ENCODE results near the gene NME7. TPM values are rescaled to one million over a fixed set of nuclear protein-coding genes. Genes with fewer than 3 reads are reported as not detected.
A peak's percentile ranks its signal among the peaks of the same experiment; 100 is the strongest.

Gene NME7
- total RNA-seq, 4 donors from 2014 or later = 14.1 to 42.6 (median 25.0) TPM

DNA sequence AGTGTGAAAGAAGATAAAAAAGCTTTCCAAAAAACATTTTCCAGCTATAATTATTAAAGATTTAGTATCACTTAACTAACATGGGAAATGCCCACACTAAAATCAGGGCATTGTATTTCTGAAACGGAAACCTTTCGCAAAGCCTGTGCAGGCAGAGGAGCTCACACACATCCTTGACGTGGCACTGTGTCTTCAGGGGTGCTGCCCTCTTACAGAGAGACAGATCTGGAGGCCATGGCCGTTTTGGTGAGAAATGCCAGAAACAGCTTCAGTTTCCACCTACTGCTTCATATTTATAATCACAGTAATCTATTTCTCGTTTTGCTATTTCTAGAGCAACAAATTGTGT lies 234.4 kb downstream of the NME7 start:
- intact Hi-C loops (cut with DNase I; ENCODE audit: low total_unique reads) = no loop called here
- no peaks in the 10 kb centered on the region for H3K36me3 ChIP-seq
- TF ChIP-seq, protein P1, sequence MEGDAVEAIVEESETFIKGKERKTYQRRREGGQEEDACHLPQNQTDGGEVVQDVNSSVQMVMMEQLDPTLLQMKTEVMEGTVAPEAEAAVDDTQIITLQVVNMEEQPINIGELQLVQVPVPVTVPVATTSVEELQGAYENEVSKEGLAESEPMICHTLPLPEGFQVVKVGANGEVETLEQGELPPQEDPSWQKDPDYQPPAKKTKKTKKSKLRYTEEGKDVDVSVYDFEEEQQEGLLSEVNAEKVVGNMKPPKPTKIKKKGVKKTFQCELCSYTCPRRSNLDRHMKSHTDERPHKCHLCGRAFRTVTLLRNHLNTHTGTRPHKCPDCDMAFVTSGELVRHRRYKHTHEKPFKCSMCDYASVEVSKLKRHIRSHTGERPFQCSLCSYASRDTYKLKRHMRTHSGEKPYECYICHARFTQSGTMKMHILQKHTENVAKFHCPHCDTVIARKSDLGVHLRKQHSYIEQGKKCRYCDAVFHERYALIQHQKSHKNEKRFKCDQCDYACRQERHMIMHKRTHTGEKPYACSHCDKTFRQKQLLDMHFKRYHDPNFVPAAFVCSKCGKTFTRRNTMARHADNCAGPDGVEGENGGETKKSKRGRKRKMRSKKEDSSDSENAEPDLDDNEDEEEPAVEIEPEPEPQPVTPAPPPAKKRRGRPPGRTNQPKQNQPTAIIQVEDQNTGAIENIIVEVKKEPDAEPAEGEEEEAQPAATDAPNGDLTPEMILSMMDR (IDR thresholded peaks at IDR 0.05) = no peak
- no peak for TF ChIP-seq POLR2A (IDR thresholded peaks at IDR 0.05)
- no peaks in the 10 kb centered on the region for H3K9me3 ChIP-seq
- H3K4me3 ChIP-seq = no peak overlapping the region
- H3K4me1 ChIP-seq = no peaks in the 10 kb centered on the region
- no peaks in the 10 kb centered on the region for H3K27me3 ChIP-seq
- DNase-seq = no peak
- H3K27ac ChIP-seq = peak overlapping the region in 1 of 2 donors; percentile 5

DNA sequence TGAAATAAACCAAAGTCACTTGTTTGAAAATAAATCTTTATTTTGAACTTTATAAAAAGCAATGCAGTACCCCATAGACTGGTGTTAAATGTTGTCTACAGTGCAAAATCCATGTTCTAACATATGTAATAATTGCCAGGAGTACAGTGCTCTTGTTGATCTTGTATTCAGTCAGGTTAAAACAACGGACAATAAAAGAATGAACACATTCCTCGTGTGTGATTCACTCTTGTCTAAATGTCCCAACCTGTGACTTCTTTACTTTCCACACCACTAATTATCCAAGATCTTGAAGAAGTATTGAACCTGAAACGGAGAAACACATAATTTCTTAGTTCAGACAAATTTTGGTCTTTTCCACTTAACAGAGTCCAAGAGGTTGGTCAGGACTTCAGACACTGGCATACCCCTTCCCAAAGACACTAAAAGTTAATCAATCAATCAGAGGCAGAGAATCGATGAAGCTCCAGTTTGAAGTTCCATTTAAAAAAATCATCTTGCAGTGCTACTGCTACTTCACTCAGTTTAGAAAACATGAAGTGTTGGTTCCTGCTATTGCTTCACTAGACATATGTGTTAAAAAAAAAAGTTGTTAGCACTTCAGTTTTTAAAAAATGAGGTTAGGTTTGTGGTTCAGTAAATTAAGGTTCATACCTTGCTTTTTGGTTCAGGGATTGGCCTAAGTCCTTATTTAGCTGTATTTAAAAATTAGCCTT lies 234.9 kb downstream of the NME7 start:
- Histone ChIP-seq H3K4me3 (no peak overlapping the region), H3K36me3 (no peaks in the 10 kb centered on the region), H3K4me1 (no peaks in the 10 kb centered on the region), H3K9me3 (no peaks in the 10 kb centered on the region), H3K27me3 (no peaks in the 10 kb centered on the region), H3K27ac (peak overlapping the region in 1 of 2 donors; percentile 5)
- TF ChIP-seq, protein P1 (IDR thresholded peaks at IDR 0.05) = no peak
- TF ChIP-seq POLR2A (IDR thresholded peaks at IDR 0.05) = no peak
- intact Hi-C loops (cut with DNase I; ENCODE audit: low total_unique reads) = no loop called here
- DNase-seq = no peak

DNA sequence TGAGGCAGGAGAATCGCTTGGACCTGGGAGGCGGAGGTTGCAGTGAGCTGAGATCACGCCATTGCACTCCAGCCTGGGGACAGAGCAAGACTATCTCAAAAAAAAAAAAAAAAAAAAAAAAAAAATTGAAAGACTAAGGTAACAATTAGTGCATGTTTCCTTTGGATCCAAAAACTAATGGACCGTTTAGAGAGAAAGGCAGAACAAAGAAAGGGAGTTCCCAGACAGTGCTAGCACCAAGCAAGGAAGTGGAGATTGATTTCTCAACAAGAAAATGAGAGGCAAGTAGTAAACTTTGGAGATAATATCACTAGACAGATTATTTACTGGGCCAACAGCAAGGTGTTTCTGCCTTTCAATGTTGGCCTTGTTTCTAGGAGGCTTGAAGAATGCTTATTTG lies 236.9 kb downstream of the NME7 start:
- Histone ChIP-seq H3K27ac (no peak overlapping the region), H3K4me1 (no peaks in the 10 kb centered on the region), H3K4me3 (no peak overlapping the region), H3K9me3 (no peaks in the 10 kb centered on the region), H3K36me3 (no peaks in the 10 kb centered on the region), H3K27me3 (no peaks in the 10 kb centered on the region)
- no peak for TF ChIP-seq POLR2A (IDR thresholded peaks at IDR 0.05)
- TF ChIP-seq, protein P1 (IDR thresholded peaks at IDR 0.05) = no peak
- intact Hi-C loops (cut with DNase I; ENCODE audit: low total_unique reads) = no loop called here
- DNase-seq = no peak

DNA sequence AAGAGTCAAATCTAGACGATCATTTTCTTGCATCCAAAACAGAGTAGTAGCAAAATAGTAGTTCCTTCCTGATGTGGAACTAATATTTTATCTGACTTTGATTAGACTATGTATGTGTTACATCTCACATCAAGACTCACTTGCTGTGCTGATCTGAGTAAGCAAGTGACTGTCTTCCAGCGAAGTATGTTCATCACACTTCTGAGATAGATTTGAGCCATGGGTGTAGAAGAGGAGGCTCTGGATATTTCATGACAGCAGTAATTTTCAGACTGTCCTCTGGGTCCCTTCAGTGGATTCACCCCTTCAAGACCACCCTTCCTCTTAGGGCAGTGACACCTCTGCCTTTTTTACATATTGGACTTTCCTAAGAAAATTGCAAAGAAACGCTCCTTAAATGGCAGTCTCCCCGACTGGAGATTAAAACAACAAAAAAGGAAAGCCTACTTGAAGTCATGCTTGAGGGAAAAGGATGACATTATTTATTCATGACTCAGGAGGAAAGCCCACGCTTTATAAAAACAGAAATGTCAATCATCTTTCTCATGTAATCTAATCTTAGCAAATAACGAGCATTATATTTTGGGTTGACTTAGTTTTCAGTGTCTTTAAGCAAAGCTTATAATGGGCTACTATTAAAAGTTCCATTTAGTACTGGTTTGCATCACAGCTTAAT lies 238.3 kb downstream of the NME7 start:
- DNase-seq = no peak
- peak overlapping the region; percentile 25 to 61 for H3K27ac ChIP-seq
- no peaks in the 10 kb centered on the region for H3K36me3 ChIP-seq
- intact Hi-C loops (cut with DNase I; ENCODE audit: low total_unique reads) = no loop called here
- H3K4me1 ChIP-seq = no peaks in the 10 kb centered on the region
- no peak for TF ChIP-seq POLR2A (IDR thresholded peaks at IDR 0.05)
- TF ChIP-seq, protein P1 (IDR thresholded peaks at IDR 0.05) = no peak
- no peaks in the 10 kb centered on the region for H3K27me3 ChIP-seq
- H3K9me3 ChIP-seq = no peaks in the 10 kb centered on the region
- no peak overlapping the region for H3K4me3 ChIP-seq

DNA sequence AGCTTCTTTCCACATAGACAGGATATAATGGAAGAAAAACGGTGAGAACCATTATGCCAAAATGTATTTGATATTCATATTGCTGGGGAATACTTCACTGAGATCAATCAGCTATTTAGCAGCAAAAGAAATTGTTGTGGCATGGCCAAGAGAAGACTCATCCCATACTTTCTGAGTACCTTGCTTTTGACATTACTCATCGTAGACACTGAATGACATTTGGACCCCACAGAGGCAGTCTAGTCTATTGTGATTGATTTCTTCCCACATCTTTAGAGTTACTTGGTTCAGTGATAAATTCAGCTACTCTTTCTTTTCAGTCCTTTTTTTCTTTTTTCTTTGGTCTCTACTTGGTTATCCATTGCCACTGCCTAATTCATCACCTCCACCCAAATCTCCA lies 239.0 kb downstream of the NME7 start:
- no peak for DNase-seq
- no peak overlapping the region for H3K4me3 ChIP-seq
- no peaks in the 10 kb centered on the region for H3K36me3 ChIP-seq
- H3K27ac ChIP-seq = peak overlapping the region in 1 of 2 donors; percentile 61
- no peaks in the 10 kb centered on the region for H3K27me3 ChIP-seq
- intact Hi-C loops (cut with DNase I; ENCODE audit: low total_unique reads) = no loop called here
- TF ChIP-seq, protein P1 (IDR thresholded peaks at IDR 0.05) = no peak
- no peak for TF ChIP-seq POLR2A (IDR thresholded peaks at IDR 0.05)
- H3K9me3 ChIP-seq = no peaks in the 10 kb centered on the region
- no peaks in the 10 kb centered on the region for H3K4me1 ChIP-seq
